LHCN-M2 (cell line): ENCODE measurements around the gene SSMEM1. TPM values are rescaled to one million over a fixed set of nuclear protein-coding genes. Genes with fewer than 3 reads are reported as not detected.
"Not testable (repeated sequence)": the region's sequence is repeated elsewhere in the genome, so short reads cannot be mapped to it uniquely, and the experiment has no call there.

Experiments
- DNase-seq: peaks from one replicate; pipeline ENCODE4 v3.0.0-alpha.2; 2012; ENCODE audit warnings: low read depth
- total RNA-seq: library from RNA; depleted of rRNA; stranded (reverse); fragments of >200 nt; gene quantifications from 2 replicates; pipeline ENCODE4 v1.2.3, GENCODE V29; 2014

The SSMEM1 gene
- total RNA-seq, 1 experiment from 2014 or later = 0.11 TPM

DNA sequence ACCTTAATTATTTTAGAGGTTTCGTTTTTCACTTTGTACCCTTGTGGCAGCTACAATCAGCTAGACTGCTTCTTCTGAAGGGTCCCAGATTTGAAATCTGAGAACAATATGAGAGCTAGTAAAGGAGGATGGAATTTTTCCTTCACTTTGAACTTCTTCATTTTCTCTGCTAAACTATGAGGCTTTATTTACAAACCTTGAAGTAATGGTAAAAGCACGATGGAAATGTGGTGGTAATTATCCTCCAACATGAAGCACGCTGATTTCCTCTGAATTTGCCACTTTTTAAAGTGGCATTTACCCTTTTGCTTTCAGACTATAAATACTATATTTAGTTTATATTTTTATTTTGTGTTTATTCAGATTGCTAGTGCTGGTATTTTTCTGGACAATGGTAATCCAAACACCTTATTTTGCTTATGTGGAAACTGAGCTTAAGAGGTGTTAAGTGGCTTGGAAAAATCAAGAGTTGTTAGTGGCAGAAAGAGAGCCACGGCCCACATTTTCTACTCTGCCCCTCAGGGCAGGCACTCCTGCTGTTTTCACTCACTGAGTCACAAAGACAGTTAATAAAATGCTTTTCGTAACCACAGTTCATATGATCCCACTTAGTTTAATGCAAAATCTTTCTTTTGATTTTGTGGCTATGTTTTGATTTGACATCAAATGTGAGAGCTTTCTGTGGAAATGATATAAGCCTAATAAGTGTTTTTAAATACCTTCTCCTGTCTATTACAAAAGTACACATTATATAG lies 2.7 kb downstream of the SSMEM1 start:
- peak; percentile 69 for DNase-seq

DNA sequence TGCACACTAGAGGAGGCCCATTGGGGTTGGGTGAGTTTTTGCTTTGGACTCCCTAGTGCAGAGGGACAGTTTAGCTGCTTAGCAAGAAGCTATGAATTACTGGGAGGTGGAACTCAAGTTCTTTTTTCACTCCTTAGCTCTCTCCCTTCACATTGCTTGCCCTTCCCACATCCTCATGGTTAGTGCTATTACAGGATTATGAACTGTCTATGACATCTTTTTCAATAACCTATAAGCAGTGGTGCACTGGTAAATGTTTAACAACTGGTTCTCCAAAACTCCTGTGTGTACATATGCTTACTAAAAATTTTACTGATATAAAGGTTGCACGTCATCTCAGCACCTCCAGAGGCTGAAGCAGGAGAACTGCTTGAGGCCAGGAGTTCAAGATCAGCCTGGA lies 6.2 kb downstream of the SSMEM1 start:
- DNase-seq = no peak

DNA sequence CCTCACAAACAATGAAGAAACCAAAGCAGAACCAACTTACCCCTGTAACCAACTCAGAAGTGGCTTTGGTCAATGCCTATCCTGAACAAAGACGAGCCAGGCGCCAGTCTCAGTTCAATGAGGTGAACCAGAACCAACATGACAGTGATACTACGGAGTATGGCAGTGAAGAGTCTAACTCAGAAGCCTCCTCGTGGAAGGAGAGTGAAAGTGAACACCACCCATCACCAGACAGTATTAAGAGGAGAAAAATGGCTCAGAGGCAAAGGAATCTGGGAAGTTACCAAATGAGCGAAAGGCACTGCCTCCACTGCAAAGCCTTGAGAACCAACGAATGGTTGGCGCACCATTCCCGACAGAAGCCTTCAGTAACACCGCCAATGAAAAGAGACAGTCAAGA lies 8.4 kb downstream of the SSMEM1 start:
- no peak for DNase-seq

DNA sequence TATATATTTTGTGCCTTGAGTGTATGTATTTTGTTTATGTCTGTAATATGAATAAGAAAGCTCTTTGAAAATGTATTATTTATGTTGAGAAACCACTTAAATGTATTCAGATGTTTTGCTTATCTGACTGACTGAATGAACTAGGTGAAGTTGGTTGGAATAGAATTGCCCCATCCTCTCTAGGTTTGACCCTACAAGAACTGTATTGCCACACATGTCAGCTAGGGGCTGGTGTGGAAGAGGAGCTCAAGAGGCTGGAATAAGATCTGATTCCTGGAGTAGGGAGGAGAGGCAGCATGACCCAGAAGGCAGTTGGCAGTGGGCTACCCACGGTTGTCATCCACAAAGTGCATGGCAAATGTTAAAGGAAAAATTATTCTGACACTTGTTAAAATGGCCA lies 9.1 kb downstream of the SSMEM1 start:
- no peak for DNase-seq

DNA sequence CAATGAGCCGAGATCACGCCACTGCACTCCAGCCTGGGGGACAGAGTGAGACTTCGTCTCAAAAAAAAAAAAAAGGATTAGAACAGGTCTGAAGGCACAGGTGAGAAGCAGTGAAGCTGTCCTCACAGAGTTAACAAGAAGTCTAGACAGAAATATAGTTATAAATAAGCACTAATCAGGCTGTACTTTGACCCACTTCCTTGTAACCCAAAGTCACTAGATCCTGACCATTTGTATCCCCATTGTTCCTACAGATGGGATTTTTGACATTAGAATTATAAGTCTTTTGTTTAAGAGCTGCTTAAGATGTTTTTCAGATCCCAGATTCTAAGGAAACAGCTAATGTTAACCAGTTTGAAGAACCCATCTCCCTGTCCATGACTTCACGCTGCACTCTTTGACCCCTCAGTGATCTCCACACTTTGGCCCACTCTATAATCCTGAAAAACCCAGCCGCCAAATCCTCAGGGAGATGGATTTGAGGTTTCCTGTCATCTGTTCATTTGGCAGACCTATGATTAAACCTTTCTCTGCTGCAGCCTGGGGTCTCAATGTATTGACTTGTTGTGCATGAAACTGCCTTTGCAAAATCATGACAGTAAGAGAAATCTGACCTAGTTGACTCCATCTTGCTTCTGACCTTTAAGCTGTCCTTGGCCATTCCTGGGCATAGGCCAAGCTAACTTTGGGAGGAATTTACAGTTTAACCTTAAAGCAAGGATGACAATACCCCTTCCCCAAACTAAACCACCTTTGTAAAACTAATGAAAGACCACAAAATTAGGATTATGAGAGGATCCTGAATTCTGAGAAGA lies 11.4 kb downstream of the SSMEM1 start:
- DNase-seq = no peak

DNA sequence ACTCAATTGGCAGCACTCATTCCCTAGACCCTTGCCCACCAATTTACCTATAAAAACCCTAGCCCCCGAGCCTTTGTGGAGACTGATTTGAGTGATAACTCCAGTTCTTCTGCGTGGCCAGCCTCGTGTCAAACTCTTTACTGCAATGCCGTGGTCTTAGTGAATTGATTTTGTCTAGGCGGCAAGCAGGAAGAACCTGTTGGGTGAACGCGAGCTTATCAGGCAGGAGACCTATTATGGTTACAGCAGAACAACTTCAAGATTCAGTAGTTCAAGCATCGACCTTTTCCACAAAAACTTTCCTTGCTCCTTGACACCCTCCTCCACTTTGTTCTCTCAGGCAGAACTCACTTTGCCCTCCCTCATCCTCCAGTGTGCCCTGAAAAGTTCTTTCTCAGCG lies 12.2 kb downstream of the SSMEM1 start:
- no peak for DNase-seq

DNA sequence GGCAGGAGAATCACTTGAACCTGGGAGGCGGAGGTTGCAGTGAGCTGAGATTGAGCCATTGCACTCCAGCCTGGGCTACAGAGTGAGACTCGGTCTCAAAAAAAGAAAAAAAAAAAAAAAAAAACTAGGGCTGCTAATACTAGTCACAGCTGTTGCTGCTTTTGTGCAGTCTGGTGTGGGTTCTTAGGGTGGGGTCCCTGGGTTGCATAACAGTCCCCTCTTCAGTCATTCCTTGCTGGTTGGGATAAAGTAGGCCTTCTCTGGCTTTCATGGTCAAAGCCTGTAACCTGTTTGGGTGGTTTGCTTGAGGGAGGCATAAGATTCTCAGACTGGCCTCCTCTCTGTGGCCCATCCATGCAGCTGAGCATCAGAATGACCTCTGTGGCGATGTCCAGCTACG lies 14.1 kb downstream of the SSMEM1 start:
- DNase-seq = no peak

DNA sequence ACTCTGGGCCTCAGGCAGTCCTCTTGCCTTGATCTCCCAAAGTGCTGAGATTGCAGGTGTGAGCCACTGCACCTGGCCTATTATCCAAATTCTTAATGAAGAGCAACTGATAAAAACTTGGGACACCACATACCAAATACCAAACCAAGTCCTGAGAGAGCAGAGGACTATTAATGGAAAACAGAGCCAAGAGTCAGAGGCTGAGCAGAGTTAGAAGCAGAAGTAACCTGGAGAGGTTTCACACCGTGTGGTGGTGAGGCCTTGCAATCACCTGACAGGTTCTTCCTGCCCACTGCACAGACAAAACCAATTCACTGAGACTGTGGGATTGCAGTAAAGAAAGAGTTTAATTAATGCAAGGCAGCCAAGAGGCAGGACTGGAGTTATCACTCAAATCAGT lies 16.0 kb downstream of the SSMEM1 start:
- DNase-seq = no peak

DNA sequence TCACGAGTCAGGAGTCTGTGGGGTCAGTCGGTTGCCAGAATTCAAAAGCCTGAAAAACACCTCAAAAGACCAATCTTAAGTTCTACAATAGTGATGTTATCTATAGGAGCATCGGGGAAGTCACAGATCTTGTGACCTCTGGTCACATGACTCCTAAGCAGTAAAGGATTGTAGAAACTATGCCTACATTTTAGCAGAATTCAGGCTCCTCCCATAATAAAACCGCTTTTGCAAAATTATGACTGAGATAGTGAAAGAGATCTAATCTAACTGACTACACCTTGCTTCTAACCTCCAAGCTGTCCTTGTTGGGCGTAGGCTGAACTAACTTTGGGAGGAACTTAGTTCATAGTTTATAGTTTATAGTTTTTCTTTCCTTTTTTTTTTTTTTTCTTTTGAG lies 16.6 kb downstream of the SSMEM1 start:
- DNase-seq = no peak

DNA sequence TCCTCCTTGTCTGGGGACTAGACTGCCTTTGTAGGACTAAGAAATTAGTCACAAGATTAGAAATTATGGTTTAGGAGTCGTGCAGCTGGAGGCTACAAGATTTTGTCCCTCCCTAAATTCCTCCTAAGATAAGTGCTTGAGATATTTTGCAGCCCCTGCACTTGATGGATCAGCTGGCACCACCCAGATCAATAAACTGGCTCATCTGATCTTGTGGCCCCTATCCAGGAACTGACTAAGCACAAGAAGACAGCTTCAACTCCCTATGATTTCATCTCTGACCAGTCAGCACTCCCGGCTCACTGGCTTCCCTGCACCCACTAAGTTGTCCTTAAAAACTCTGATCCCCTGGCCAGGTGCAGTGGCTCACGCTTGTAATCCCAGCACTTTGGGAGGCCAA lies 17.3 kb downstream of the SSMEM1 start:
- DNase-seq = peak; percentile 76

DNA sequence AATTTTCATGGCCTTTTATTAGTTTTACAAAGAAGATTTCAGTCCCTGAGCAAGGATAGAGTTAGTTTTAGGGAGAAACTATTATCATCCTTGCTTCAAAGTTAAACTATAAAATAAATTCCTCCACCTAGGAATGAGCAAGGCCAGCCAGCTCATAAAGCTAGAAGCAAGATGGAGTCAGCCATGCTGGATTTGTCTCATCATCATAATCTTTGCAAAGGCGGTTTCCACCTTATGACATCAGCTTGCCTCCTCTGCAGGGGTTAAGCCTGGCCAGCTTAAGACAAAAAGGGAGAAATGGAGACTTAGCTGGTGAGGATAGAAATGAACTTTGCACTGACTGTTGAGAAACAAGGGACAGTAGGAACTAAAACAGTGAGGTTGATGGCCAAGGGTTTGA lies 18.7 kb downstream of the SSMEM1 start:
- DNase-seq = no peak

DNA sequence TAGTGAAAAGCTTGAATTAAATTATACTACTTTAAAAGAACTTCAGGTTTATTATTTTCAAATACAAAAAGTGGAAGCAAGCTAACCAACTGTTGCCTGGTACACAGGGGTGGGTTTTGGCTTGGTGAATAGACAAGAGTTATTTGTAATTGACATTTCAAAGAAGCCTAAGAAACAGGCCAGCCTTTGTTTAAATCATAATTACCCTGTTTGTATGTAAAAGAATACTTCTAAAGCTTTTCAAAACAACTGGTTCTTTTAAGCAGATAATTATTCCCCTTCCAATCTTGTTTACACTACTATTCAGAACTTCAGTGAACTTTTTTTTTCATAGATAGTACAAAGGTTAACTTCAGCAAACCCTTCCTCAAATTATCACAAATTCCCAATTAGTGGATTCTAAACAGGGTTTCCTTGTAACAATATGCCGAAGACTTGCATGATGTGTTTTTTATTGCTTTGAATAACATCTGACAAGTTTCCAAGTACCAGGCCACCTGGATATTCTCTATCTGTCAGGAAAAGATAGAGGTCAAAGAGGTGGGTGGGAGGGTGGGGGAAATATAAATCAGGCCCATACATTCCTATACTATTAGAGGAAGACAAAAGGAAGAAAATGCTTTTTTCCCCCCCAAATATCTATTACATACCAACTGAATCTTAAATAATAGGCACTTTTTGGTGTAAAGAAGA lies 20.4 kb downstream of the SSMEM1 start:
- DNase-seq = no peak

DNA sequence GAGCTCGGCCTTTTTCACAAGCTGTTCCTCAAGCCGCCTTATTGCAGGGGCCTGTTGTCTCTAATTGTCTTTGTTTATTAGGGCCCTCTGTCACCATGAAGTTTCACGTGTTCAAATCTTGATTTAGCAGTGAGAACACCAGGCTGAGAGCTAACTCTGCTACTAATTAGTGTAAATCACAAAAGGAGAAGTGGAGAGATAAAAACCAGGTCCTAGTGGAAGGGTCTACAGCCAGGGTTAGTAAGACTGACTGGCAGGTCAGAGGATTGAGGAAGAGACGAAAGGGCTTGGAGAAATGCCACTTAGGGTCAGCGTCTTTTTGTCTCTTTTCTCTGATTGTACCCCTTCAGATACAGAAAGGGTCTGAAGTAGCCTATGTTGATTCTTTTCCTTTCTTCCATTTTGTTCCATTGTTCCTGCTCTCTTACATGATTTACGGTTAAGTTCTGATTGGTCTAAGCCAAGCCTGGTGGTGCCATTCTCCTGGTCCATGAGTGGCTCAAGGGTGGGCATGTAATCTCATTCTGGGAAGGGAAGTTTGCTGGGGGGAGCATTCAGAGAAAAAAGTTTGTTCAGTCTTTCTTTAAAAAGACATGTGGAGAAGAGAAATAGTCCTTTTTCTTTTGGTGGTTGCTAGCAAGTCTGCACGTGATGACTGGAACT lies 21.3 kb downstream of the SSMEM1 start:
- DNase-seq = no peak

DNA sequence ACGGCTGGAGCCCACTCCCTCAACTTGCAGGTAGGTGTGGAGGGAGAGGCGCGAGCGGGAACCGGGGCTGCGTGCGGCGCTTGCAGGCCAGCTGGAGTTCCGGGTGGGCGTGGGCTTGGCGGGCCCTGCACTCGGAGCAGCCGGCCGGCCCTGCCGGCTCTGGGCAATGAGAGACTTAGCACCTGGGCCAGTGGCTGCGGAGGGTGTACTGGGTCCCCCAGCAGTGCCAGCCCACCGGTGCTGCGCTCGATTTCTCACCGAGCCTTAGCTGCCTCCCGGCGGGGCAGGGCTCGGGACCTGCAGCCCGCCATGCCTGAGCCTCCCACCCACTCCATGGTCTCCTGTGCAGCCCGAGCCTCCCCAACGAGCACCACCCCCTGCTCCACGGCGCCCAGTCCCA lies 22.3 kb downstream of the SSMEM1 start:
- DNase-seq = not testable (repeated sequence)

DNA sequence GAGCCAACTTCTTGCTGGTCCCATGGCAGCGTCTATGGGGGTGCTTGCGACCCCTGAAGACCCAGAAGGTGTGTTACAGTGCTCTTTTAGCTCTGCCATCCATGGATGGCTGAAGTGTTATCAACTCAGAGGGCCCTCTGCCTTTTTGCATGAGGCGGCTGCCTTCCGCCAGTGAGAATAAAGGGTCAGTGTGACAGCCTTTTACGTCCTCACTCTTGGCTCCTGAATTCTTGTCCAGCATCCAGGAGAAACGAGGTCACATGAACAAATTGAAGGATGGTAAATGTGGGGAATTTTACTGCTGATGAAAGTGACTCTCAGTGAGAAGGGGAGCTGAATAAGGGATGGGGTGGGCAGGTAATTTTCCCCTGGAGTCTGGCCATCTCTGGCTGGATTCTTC lies 24.1 kb downstream of the SSMEM1 start:
- DNase-seq = no peak

DNA sequence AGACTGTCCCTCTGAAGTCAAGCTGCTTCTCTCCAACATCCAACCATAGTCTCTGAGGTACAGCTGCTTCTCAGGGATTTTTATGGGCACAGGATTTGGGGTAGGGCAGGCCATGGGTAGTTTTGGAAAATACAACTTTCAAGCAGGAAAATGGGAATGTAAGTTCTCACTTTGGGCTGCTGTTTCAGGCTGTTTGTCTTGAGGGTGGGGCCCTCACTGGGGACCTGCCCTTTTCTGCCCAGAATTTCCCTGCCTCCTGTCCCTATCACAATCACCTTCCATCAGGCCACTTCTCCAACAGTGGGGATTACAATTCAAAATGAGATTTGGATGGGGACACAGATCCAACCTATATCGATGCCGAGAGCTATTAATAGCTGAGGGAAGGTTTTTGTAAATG lies 24.5 kb downstream of the SSMEM1 start:
- DNase-seq = no peak

DNA sequence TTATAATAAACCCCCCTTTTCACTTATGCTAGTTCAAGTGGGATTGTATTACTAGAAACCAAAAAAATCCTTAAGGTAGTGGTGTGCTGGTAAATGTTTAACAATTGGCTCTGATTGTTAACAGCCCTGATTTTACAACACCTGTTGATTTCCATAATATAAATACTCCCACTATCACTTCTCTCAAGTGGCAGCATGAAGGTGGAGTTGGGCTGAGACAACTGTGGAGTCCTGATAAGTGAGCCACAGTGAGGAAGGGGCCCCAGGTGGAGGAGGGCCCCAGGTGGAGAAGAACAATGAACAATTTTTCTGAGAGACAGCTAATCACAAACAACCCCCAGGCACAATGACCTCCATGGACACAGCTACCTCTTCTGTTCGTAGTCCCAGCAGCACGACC lies 26.4 kb downstream of the SSMEM1 start:
- no peak for DNase-seq

DNA sequence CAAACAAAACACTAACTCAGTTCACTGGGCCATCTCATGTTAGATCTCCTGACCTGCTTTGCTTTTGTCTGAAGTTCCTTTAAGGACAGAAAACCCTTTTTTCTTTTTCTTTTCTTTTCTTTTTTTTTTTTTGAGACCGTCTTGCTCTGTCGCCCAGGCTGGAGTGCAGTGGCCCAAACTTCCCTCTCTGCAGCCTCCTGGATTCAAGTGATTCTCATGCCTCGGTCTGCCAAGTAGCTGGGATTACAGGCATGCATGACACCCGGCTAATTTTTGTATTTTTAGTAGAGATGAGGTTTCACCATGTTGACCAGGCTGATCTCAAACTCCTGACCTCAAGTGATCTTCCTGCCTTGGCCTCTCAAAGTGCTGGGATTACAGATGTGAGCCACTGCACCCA lies 28.7 kb downstream of the SSMEM1 start:
- DNase-seq = not testable (repeated sequence)

DNA sequence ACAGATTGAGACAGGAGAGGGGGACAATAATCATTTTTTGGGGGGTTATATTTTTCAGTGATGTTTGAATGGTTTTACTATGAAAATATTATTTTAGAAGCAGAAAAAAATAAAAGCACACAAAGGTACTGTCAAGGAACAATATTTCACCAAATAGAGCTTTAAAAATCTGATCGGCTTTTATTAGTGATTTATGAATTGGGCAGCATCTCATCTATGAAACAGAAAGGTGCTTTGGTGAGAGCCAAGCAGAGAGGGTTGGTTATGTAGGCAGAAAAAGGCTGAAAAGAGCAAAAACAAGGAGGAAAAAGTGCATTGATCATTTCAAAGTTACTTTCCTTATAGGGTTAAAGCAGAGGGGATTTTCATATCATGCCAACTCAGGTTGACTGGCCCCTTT lies 32.6 kb downstream of the SSMEM1 start:
- no peak for DNase-seq

DNA sequence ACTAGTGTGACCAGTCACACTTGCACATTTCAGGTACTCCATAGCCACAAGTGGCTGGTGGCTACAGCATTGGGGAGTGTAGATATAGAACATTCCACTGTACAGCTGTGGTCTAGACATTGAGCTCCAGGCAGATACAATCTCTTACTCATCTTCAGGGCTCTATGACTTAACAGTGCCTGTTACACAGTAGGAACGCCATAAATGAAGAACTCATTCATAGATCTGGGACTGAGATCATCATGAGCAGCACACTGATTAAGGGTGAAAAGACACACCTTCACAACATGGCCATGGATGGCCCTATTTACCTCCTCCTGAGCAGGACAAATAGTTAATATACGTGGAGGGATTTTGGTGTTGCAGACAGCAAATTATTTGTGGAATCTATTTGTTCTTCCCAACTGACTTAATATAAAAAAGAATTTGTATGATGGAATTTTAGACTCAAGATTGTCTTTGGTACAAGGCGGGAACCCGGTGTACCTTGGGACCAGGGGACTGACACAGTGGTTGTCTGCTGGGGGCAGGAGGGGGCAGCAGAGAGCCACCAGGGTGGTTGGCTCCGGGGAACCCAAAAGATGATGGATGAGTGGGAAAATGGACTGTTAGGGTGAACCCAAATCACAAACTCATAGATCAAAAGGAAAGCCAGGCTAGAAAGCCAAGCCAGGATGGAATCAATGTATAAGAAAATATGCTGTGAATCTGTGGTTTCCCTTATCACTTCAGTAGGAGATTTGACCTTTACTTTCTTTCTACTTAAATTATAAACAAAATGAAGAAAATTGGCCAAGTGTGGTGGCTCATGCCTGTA lies 34.7 kb downstream of the SSMEM1 start:
- peak; percentile 63 for DNase-seq

DNA sequence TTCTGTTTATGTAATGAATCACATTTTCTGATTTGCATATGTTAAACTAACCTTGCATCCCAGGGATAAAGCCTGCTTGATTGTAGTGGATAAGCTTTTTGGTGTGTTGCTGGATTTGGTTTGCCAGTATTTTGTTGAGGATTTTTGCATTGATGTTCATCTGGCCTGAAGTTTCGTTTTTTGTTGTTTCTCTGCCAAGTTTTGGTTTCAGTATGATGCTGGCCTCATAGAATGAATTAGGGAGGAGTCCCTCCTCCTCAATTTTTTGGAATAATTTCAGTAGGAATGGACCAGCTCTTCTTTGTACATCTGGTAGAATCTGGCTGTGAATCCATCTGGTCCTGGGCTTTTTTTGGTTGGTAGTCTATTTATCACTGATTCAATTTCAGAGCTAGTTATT lies 35.8 kb downstream of the SSMEM1 start:
- peak; percentile 15 for DNase-seq
